Adrenal gland (tissue), 12 donors: ENCODE data around the gene HIPK1. TPM values are rescaled to one million over a fixed set of nuclear protein-coding genes. Genes with fewer than 3 reads are reported as not detected.

Source experiments
- DNase-seq, 7 donors: peaks; one replicate each; pipeline ENCODE4 v3.0.0-alpha.2; 2019 to 2020
- H3K27ac ChIP-seq, 5 donors: fragments of 200-600 bp; sonication (generic) in 4 of 5; 1 replicate in 3 of 5; 2 replicates in 2 of 5; pipeline versions ENCODE4 v1.5.1 to v1.8.0; 2016 to 2020; ENCODE audit warnings: mild to moderate bottlenecking in 1 of 5
- H3K27me3 ChIP-seq: fragments of 200-600 bp; 2 replicates; pipeline ENCODE4 v1.8.0; 2021
- H3K36me3 ChIP-seq, 2 donors: fragments of 200-600 bp; replicated peaks in 1 of 2; 1 replicate in 1 of 2; 2 replicates in 1 of 2; pipeline versions ENCODE4 v1.5.1 to v1.8.0; 2018 to 2022
- H3K4me1 ChIP-seq, 2 donors: fragments of 200-600 bp; replicated peaks in 1 of 2; 1 replicate in 1 of 2; 2 replicates in 1 of 2; pipeline versions ENCODE4 v1.5.1 to v1.8.0; 2018 to 2021
- H3K4me3 ChIP-seq, 4 donors: fragments of 200-600 bp; sonication (generic) in 3 of 4; one replicate each; pipeline ENCODE4 v1.5.1; 2016 to 2018
- H3K9me3 ChIP-seq, 3 donors: fragments of 200-600 bp; sonication (generic) in 1 of 3; replicated peaks in 1 of 3; 1 replicate in 2 of 3; 2 replicates in 1 of 3; pipeline versions ENCODE4 v1.5.1 to v1.8.0; 2016 to 2021
- CTCF ChIP-seq, 6 experiments: fragments of 450-650 bp in 4 of 6; fragments of 200-600 bp in 2 of 6; sonication (generic) in 1 of 6; IDR thresholded peaks; 1 replicate in 5 of 6; 2 replicates in 1 of 6; pipeline versions ENCODE4 v1.5.1 to v1.8.0; 2016 to 2021; ENCODE audit warnings: antibody characterized with exemption in 6 of 6, mild to moderate bottlenecking in 2 of 6, moderate library complexity in 1 of 6
- POLR2A ChIP-seq, 2 donors: fragments of 450-650 bp; IDR thresholded peaks; one replicate each; pipeline ENCODE4 v1.6.1; 2017; ENCODE audit warnings: antibody characterized with exemption in 2 of 2, mild to moderate bottlenecking in 2 of 2, moderate library complexity in 1 of 2
- WGBS, 4 donors: extraction: QIAGEN DNeasy Blood & Tissue Kit in 2 of 4; methylation state at CpG; one replicate each; pipeline versions ENCODE4 v1.1.5 to v1.1.7; 2013 to 2017; 5-methylcytosine and 5-hydroxymethylcytosine counted together
- intact Hi-C, 2 donors: fragments of 100-400 bp; cut with DNase I; formaldehyde crosslinking; loops; one replicate each; pipeline versions ENCODE4 v1.14.1 to v1.15.0; 2022 to 2023
- polyA plus RNA-seq, 3 donors: library from polyadenylated mRNA; stranded (reverse); fragments of 200-250 nt in 2 of 3; fragments of 350-450 nt in 1 of 3; fragmentation: Illumina TruSeq in 1 of 3; extraction: RNeasy Lipid Tissue Mini Kit (QIAGEN cat#74804) in 1 of 3; gene quantifications; one replicate each; pipeline ENCODE4 v1.2.3, GENCODE V29; 2013 to 2014
- total RNA-seq, 9 donors: library from RNA; depleted of rRNA in 4 of 9; stranded (reverse); fragments of >200 nt in 4 of 9; fragments of 120-200 nt in 1 of 9; fragmentation: NEBNext Ultra II Directional in 1 of 9; extraction: Animal tissue kit (Norgen Biotek cat#: 25700) in 1 of 9; gene quantifications; one replicate each; pipeline versions ENCODE4 v1.1.0 to v1.2.4, GENCODE V29; 2013 to 2023
- donor health status: healthy with polysubstance abuse.
- donor health status: Bipolar disorder and iron deficiency.
- donor health status: DM: yes; HTN: yes; CAD: no.
- donor health status: DM: no; HTN: no; CAD: no.
- donor health status: DM: no; HTN: no; CAD: no.
- donor health status: DM: yes; HTN: yes; CAD: no.

Gene HIPK1
- total and polyA plus RNA-seq, 12 donors, result 13.0 to 102 (median 64.7) TPM

- Histone ChIP-seq H3K36me3 (no peaks in the 10 kb centered on the region), H3K27ac (peak overlapping the region in 2 of 5 donors; percentile 56 to 72), H3K4me3 (peak overlapping the region in 1 of 4 donors; percentile 32), H3K9me3 (no peaks in the 10 kb centered on the region), H3K27me3 (no peaks in the 10 kb centered on the region), H3K4me1 (peaks cover 0 to 17% of the 10 kb centered on the region in 2 donors)
- intact Hi-C loops, result loop anchor here (5.0 to 10.0 kb wide), 2 partner anchors 299 to 302 kb away; no protein-coding TSS in a partner anchor
- TF ChIP-seq POLR2A (IDR thresholded peaks at IDR 0.05), result no peak
- TF ChIP-seq CTCF (IDR thresholded peaks at IDR 0.05), result no peak
- WGBS, 4 donors, result 55 to 68% (median 61%) methylated on average over 4 to 5 of the region's 5 CpGs
- DNase-seq, result no peak
These were observed 53.8 kb downstream of the HIPK1 start for GRCh38 chr1:113982949-113983348.

GRCh38 chr1:113983391-113983790 lies 54.3 kb downstream of the HIPK1 start:
- H3K4me1 ChIP-seq, result peaks cover 0 to 17% of the 10 kb centered on the region in 2 donors
- no peaks in the 10 kb centered on the region for H3K27me3 ChIP-seq
- WGBS, 4 donors, result 63 to 79% (median 71%) methylated on average over 7 to 8 of the region's 8 CpGs
- TF ChIP-seq CTCF (IDR thresholded peaks at IDR 0.05), result no peak
- TF ChIP-seq POLR2A (IDR thresholded peaks at IDR 0.05), result no peak
- no peaks in the 10 kb centered on the region for H3K36me3 ChIP-seq
- no peak for DNase-seq
- no peak overlapping the region for H3K4me3 ChIP-seq
- H3K27ac ChIP-seq, result peak overlapping the region in 2 of 5 donors; percentile 56 to 72
- intact Hi-C loops, result loop anchor here (5.0 to 10.0 kb wide), 2 partner anchors 299 to 301 kb away; no protein-coding TSS in a partner anchor
- no peaks in the 10 kb centered on the region for H3K9me3 ChIP-seq

DNA sequence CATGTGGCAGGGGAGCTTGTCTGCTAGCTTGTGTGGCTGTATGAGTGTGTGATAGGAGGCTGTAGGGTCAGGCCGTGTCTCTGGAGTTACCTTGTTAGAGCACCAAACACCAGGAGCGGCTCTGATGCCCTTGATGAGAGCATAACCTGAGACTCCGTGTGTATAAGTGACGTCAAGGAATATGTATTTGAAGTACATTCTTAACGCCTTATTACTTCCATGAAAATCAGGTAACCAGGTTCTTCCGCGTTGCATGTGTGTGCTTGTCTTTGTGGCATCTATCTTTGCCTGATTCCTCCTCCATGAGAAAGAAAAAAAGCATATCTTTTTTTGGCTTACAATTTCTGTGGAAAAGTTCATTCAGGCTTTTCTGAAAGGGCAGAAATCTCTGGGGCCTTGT lies 54.7 kb downstream of the HIPK1 start:
- Histone ChIP-seq H3K4me3 (no peak overlapping the region), H3K27ac (peak overlapping the region in 1 of 5 donors; percentile 72), H3K27me3 (no peaks in the 10 kb centered on the region), H3K4me1 (peaks cover 0 to 17% of the 10 kb centered on the region in 2 donors), H3K36me3 (no peaks in the 10 kb centered on the region), H3K9me3 (no peaks in the 10 kb centered on the region)
- TF ChIP-seq POLR2A (IDR thresholded peaks at IDR 0.05), result no peak
- no peak for TF ChIP-seq CTCF (IDR thresholded peaks at IDR 0.05)
- no peak for DNase-seq
- intact Hi-C loops, result loop anchor here (5.0 to 10.0 kb wide), 2 partner anchors 298 to 301 kb away; no protein-coding TSS in a partner anchor
- WGBS, 4 donors, result 83 to 89% (median 85%) methylated on average over 7 of the region's 7 CpGs

DNA sequence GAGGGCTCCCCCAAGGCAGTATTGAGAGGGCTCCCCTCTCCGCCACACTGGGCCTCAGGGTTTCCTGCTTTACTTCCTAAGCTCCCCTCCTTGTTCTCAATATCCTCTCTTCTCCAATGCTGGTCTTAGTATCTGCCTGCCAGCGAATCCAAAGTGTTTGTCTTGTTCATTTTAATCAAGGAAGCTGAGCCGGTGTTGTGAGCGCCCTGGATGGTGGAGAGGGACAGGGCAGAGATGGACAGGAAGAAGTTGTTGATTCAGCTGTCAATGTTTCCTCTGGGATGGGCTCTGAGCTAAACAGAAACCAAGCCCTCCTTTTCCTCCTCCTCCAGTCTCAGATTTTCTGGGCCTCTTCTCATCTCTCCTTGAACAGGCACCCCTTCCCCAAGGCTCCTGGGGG lies 55.6 kb downstream of the HIPK1 start:
- DNase-seq, result peak in 1 of 7 donors; percentile 16
- Histone ChIP-seq H3K27me3 (no peaks in the 10 kb centered on the region), H3K4me3 (no peak overlapping the region), H3K36me3 (no peaks in the 10 kb centered on the region), H3K4me1 (peaks cover 0 to 17% of the 10 kb centered on the region in 2 donors), H3K9me3 (no peaks in the 10 kb centered on the region), H3K27ac (peak overlapping the region in 1 of 5 donors; percentile 48)
- intact Hi-C loops, result loop anchor here (5.0 to 10.0 kb wide), 2 partner anchors 298 to 300 kb away; no protein-coding TSS in a partner anchor
- WGBS, 4 donors, result 52 to 61% (median 57%) methylated on average over 4 of the region's 4 CpGs
- no peak for TF ChIP-seq POLR2A (IDR thresholded peaks at IDR 0.05)
- no peak for TF ChIP-seq CTCF (IDR thresholded peaks at IDR 0.05)
